SKM-1 (cell line): ENCODE data around the gene ZNF385B.
"Not testable (repeated sequence)": the region's sequence is repeated elsewhere in the genome, so short reads cannot be mapped to it uniquely, and the experiment has no call there.

Experiments
- DNase-seq: peaks from one replicate; lab custom pipeline; 2025; ENCODE audit not compliant: unreplicated experiment; lab: John Stamatoyannopoulos, UW

The ZNF385B gene

DNA sequence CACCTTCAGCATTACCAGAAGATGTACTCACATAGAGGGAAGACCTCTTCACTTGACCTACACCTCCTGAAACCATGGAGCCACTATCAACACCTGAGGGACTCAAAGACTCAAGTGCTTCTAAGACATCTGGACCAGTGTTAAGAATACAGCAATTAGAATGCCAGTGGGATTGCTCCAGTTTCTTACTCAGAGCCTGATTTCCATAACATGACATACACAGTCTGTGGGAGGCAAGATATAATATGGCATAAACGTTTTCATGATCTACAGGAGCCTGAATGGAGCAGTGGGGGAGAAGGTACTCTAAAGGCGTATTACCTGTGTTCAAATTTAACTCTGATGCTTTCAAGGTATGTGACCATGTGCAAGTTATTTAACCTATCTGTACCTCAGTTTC, 57.2 kb downstream of the ZNF385B start:
- DNase-seq, result no peak

DNA sequence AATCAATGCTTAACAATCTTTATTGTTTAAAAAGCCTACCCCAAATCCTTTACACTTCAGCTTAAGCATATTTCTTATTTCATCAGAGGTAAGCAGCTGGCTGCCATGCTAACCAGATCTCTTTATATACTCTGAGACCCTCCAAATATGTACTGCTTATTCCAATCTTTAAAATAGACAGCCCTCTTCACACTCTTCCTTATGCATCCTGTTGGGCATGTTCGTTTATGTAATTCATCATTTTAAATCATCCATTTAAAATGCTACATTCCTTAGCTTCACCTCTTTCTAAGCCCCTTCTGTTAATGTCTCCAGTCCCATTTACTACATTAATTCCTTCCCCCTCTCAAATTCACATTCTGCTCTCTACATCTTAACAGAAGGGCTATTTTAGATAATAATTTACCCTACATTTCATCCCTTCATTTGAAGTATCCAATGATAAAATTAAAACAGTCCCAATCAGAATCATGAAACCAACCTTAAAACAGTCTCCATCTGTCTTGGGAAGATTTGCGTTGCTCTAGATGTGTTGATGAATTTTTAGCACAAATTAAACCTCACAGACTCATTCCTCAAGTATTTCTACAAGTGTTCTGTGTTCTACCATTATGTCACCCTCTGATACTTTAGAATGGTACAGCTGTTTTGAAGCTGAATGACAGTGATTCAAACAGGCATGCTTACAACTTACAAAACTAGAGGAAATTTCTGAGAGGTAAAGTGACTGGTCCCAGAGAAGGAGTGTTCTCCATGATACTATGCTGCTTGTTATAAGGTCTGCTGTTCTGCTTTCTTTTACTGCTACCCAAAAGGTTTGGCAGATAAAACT, 59.1 kb downstream of the ZNF385B start:
- DNase-seq, result no peak

DNA sequence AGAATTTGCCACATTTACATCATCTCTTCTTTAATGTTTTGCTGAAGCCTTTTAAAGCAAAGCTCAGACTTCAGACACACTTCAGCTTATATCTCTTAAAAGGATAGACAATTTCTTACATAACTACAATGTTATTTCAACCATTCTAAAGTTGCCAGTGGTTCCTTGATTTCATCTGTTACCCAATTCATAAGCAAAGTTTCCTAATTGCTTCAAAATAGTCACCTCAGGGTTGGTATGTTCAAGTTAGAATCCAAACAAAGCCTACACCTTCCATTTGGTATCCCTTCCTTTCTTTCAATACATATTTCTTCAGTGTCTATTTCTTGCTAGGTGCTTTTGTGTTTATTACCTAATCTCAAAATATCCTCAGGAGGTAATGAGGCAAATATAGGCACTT, 60.6 kb downstream of the ZNF385B start:
- DNase-seq, result no peak

DNA sequence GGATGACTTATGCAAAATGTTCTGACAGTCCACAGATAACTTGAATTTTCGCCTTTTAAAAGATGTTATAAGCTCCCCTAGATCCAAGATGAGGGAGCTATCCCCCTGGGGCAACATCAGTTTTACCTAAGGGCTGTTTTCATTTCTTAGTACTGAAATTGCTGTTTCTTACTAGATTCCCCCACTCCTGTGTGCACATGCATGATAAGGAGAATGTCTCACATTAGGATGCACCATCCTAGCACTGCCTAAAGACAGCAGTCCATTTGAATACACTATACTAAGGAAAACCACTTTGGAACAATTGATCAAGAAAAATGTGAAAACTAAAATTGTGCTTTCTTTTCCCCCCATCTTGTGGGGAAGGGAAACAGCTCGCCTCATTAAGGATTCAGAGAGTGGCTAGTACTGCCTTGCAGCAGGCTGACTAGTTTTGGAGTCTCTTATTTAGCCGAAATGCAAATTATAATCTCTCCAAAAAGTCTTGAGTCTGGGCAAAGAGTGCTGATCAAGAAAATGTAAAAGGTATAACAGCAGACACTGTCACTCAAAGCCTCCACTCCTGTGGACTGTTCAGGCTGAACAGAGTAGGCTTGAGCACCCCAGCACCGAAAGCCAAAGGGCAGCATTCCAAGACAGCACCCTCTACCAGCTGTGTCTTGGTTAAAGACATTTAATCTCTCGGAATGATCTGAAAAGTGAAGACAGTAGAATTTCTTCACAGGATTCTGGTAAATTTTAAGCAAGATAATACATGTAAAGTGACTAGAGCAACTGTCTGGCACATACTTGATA, 65.0 kb downstream of the ZNF385B start:
- no peak for DNase-seq

DNA sequence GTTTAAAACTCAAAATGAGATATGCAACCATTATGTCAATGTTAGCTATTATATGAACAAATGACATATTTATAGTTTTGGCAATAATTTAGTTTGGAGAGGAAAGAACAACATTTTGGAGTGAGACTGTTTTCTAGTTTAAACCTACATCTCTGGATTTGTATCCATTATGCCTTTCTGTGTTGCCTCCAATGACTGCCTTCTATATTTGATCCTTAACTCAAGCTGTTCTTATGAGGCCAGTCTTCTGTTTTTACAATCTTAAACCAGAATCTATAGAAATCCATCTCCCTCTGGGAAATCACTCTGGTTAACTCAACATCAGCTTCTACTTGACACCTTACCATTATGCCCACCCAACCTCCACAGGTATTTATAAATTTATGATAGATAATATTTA, 67.5 kb downstream of the ZNF385B start:
- no peak for DNase-seq

DNA sequence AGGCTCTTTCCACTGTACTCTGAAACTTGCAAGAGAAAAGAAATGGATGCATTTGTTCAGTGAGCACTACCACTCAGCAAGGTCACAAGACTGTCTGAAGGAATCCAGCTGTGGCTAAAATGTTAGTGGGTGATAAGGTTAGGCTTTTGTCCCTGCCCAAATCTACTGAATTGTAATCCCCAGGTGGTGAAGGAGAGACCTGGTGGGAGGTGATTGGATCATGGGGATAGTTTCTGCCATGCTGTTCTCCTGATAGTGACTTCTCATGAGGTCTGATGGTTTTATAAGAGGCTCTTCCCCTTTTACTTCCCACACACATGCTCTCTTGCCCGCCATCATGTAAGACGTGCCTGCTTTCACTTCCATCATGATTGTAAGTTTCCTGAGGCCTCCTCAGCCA, 68.2 kb downstream of the ZNF385B start:
- no peak for DNase-seq

DNA sequence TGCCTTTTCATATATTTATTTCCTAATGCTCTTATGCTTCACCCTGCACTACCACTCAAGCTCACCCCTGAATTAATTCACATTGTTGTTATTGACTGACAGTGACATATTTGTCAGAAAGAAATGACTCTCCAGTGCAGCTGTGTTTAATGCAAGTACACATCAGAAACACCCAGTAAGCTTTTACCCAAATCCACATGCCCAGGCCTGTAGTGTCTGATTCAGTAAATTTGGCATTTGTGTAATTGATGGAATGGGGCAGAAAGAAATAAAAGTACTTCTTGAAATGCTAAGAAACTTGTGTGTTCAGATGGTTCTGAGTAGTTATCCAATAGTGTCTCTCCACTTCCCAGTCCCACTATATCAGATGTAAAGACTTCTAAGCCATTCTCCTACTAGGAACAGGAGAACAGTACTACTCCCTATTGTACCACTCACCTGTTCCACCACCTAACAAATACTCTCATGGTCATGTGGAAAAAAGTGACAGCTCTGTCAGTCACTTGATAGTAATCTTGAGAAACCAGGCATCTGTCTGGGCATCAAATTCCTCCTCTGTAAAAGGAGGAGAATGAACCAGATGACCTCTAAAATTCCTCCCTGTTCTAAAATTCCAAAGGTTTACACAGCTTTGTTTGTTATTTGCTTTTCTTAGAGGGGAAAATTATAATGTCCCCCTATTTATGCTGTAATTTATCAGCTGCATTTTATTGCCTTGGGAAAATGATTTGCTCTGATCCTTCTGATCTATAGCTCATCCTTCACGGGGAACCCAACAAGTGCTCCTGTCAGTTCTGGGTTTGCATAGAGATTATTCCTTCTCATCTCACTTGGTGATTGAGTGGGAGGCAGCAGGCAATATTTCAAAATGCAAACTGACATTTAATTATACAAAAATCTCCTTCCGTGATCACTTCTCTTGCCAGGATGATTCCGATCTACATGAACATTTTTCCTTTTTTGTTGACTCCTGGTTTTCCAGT, 70.9 kb downstream of the ZNF385B start:
- no peak for DNase-seq

DNA sequence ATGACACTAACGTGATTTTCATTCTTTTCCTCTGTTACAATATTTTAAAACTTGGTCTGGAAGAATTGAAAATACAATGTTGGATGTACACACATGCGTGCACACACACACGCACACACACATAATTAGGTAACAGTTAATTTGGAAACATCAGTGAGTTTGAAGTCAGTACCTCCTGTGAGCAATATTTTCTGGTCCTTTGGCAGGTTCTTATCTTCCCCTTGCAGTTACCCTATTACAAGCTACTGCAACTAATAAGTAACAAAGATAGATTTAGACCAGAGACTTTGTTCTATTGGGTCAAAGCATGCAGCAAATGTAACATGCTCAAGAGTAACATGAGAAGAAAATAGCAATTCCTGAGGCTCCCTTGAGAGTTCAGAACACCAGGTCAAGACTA, 73.3 kb downstream of the ZNF385B start:
- no peak for DNase-seq

DNA sequence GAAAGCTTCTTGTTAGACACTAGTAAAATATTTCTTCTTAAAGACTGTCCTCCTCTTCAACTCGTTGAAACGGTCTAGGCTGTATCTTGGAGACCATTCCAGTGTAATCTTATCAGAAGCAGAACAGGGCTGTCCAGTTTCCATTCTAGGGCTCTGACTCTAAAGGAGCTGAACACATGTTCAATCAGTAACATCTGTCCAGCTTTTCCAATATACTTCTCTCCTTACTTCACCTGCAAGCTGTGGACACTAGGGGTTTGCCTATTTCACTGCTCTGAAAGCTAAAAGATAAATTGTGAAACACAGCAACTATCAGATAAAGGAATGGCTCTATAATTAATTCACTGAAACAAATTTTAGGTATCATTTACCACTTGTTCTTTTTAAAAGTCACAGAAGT, 73.8 kb downstream of the ZNF385B start:
- no peak for DNase-seq

DNA sequence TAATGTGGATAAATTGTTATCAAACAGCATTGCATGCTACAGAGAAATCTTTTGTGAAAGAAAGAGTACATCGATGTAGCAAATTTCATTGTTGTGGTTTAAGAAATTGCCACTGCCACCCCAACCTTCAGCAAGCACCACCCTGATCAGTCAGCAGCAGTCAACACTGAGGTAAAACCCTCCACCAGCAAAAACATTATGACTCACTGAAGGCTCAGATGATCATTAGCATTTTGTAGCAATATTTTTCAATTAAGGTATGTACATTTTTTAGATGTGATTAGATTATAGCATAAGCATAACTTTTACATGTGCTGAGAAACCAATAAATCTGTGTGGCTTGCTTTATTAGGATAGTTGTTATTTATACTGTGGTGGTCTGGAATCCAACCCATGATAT, 75.5 kb downstream of the ZNF385B start:
- no peak for DNase-seq

DNA sequence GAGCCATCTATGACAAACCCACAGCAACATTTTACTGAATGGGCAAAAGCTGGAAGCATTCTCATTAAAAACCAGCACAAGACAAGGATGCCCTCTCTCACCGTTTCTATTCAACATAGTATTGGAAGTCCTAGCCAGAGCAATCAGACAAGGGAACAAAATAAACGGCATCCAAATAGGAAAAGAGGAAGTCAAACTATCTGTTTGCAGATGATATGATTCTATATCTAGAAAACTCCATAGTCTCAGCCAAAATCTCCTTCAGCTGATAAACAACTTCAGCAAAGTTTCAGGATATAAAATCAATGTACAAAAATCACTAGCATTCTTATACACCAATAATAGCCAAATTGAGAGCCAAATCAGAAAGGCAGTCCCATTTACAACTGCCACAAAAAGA, 79.1 kb downstream of the ZNF385B start:
- not testable (repeated sequence) for DNase-seq

DNA sequence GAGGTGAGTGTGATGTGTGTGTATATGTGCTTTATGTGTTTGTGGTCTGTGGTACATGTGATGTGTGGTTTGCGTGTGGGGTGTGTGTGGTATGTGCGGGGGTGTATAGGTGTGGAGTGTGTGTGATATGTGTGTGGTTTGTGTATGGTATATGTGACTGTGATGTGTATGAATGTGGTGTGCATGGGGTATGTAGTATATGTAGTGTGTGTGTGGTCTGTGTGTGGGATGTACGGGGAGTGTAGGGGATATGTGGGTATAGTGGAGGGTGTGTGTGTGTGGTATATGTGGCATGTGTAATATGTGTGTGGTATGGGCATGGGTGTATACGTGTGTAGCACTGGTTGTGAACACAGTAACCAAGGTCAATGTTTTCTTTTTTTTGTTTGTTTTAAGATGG, 87.4 kb downstream of the ZNF385B start:
- no peak for DNase-seq

DNA sequence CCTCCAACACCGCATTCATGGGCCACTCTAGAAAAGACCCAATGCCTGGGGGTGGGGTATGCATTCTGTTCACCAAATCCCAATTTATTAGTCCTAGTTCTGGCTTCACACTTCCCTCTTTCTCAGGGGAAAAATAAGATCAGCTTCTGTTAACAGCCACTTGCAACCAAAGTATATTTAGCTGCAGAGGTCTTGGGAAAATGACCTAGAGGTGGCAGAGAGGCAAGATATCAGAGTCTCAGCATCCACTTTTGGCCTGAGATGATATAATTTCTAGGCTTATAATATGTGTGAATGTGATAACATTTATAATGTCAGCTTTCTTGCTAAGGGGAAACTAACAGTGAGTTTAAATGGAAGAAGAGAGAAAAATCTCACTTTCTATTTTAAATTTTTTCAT, 89.1 kb downstream of the ZNF385B start:
- DNase-seq, result no peak

DNA sequence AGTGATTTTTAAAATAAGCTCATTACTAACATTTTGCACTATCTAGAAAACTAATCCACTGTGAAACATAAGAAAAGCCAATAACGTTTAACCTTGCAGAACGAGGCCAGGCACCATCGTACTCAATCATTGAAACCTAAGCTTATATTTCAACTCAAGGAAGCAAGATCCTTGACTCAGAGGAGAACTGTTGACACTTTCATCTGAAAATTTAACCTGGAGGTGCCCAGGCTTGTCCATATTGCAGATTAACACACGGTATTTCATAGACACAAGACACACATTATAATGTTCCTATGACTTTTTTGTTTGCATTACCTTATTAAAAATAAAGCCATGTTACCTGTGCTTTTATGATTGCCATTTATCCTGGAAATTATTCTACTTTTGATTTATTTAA, 89.6 kb downstream of the ZNF385B start:
- DNase-seq, result no peak

DNA sequence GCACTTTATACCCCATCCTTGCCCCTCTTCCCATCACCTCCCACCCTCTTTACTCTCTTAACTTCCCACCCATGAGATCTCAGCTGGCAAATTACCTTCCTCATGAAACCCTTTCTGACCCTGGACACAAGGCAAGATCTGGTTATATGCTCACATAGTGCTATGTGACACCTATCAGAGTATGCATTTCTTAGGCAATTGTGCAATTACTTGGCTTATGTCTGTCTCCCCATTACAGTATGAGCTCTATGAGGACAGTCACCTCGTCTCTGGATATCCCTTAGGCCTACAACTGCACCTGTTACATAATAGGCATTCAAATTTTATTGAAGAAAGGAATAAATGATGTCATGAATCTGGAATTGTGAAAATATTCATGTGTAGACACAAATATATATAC, 91.4 kb downstream of the ZNF385B start:
- DNase-seq, result no peak

DNA sequence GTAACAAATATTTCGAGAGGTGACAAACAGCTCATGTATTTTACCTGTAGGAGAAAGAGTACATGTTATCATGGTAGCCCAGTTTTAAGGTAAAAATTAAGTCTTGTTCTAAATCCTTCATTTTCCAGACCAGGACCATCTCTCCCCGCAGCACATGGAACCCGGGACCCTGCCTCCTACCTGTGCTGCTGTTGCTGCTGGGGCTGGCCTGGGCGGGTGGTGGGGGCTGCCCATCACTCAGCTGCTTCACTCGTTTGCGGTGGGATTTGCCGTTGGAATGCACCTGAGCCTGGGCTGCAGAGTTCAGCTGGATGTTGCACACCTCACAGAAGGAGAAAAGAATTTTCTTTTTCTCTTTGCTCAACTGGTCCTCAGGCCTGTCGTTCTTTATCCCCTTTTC, 92.1 kb downstream of the ZNF385B start:
- DNase-seq, result no peak

DNA sequence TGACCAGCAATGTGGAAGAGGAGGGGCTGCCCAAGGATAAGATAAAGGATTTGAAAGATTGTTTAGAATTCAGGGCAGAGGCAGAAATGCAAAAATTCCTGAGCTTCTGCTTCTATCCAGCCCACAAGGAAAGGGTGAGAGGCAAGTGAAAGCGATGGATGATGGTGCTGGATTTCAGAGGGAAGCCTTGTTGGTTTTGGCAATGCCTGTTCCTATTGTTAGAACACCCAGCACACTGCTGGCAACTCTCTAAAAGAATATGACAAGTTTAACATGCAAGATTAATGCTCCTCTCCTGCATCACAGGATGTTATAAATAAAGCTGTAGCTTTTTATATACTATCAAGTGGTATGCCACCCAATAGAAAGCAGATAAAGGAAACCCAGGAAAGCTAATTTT, 92.6 kb downstream of the ZNF385B start:
- no peak for DNase-seq

DNA sequence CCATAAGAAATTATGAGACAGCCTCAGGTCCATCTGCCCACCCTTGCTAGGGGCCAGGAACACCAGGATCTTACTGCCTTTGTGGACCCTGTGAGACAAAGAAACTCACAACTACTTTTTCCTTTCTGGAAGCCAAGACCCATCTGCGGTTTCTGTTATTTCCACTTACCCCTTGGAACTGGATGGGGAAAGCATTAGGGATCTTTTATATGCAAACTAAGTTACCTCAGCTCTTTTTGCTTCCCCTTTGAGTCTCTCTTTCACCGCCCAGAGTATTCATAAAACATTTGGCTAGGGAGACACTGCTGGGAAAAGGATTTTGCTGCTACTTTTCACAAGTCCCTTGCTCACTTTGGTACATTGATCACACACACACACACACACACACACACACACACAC, 95.7 kb downstream of the ZNF385B start:
- DNase-seq, result no peak

DNA sequence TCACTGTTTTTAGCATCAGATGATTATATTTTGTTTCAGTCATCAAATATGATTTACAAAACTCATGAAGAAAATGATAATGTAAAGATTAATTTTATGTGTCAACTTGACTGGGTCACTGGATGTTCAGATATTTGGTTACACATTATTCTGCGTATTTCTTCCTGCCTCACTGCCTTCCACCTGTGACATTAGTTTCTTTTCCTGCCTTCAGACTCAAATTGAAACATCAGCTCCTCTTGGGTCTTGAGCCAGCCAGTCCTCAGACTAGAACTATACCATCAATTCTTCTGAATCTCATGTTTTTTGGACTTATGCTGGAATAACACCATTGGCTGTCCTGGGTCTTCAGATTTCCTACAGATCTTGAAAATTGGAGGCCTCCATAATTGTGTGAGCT, 96.7 kb downstream of the ZNF385B start:
- no peak for DNase-seq

DNA sequence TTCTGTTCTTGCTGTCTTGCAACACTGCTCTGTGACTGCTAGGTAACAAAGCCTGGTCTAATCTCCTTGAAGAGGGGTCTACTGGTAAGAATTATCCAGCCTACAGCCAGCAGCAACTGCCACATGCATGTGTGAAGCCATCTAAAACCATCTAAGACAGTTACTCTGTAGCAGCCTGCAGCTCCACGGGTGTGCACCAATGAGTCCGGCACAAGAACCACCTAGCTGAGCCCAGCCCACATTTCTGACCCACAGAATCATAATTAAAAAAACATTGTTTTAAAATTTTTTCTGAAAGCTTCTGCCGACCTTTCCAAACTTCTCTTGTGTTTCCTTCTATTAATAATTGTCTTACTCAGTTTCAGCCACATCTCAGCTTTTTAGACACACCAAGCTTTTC, 102.8 kb downstream of the ZNF385B start:
- DNase-seq, result no peak

DNA sequence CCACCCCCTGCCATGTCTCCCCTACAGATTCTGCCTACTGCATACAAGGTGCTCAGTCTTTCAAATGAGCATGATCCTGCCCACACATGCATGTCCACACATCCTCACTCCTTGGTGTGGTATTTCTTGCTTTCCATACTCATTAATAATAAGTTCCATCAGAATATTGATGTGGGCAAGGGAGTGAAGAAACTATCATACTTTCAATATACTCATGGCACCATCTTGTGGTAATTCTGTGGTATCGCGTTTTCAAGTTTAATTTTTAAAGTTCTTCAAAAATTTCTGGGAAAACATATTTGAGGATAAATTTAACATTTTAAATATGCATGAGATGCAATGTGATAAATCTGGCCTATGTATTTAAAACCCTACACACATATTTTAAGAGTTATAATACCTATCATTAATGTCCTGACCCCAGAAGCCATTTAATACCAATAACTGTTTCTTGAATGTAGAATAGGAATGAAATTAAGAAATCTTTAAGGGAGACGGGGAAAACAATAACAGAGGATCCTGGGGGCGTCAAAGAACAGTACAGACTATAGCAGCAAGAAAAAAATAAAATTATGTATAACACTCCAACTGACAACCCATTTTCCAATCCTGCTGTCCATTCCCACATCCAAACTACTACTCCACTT, 110.1 kb downstream of the ZNF385B start:
- DNase-seq, result no peak
